OCI-LY7 (cell line): Measurements from ENCODE around the gene MED1.

Experiments used
- EZH2phosphoT487 ChIP-seq: fragments of 200-600 bp; sonication (generic); IDR thresholded peaks from 2 replicates; pipeline ENCODE4 v1.6.1; 2018; ENCODE audit warnings: low read depth, borderline replicate concordance, mild to moderate bottlenecking, mixed run types, antibody characterized with exemption, low read length, moderate library complexity, mixed read lengths
- TF ChIP-seq, protein P1 (sequence below): fragments of 200-600 bp; sonication (generic); conservative IDR thresholded peaks from 2 replicates; pipeline ENCODE4 v1.5.1; 2014; ENCODE audit warnings: mild to moderate bottlenecking, antibody characterized with exemption, low read length, moderate library complexity, mixed read lengths

DNA sequence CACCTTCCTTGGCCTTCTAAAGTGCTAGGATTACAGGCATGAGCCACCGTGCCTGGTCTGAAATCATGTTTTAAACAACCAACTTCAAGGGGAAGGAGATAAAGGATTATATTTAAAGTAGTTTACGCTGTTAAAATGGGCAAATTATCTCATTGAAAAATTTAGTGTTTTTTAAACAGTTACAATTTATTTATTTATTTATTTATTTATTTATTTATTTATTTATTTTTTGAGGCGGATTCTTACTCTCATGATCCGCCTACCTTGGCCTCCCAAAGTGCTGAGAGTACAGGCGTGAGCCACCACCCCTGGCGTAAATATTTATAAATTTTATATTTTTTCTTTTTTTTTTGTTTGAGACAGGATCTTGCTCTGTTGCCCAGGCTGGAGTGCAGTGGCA is 32.4 kb upstream of the MED1 start:
- TF ChIP-seq EZH2phosphoT487: no peak
- TF ChIP-seq, protein P1, sequence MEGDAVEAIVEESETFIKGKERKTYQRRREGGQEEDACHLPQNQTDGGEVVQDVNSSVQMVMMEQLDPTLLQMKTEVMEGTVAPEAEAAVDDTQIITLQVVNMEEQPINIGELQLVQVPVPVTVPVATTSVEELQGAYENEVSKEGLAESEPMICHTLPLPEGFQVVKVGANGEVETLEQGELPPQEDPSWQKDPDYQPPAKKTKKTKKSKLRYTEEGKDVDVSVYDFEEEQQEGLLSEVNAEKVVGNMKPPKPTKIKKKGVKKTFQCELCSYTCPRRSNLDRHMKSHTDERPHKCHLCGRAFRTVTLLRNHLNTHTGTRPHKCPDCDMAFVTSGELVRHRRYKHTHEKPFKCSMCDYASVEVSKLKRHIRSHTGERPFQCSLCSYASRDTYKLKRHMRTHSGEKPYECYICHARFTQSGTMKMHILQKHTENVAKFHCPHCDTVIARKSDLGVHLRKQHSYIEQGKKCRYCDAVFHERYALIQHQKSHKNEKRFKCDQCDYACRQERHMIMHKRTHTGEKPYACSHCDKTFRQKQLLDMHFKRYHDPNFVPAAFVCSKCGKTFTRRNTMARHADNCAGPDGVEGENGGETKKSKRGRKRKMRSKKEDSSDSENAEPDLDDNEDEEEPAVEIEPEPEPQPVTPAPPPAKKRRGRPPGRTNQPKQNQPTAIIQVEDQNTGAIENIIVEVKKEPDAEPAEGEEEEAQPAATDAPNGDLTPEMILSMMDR: no peak
